SKM-1 (cell line): Measurements from ENCODE around the gene SIN3A.
A peak's percentile ranks its signal among the peaks of the same experiment; 100 is the strongest.

Experiments
- DNase-seq: peaks from one replicate; lab custom pipeline; 2025; ENCODE audit not compliant: unreplicated experiment; lab: John Stamatoyannopoulos, UW

Gene SIN3A

GRCh38 chr15:75380773-75381172 lies 70.7 kb downstream of the SIN3A start:
- DNase-seq = no peak

DNA sequence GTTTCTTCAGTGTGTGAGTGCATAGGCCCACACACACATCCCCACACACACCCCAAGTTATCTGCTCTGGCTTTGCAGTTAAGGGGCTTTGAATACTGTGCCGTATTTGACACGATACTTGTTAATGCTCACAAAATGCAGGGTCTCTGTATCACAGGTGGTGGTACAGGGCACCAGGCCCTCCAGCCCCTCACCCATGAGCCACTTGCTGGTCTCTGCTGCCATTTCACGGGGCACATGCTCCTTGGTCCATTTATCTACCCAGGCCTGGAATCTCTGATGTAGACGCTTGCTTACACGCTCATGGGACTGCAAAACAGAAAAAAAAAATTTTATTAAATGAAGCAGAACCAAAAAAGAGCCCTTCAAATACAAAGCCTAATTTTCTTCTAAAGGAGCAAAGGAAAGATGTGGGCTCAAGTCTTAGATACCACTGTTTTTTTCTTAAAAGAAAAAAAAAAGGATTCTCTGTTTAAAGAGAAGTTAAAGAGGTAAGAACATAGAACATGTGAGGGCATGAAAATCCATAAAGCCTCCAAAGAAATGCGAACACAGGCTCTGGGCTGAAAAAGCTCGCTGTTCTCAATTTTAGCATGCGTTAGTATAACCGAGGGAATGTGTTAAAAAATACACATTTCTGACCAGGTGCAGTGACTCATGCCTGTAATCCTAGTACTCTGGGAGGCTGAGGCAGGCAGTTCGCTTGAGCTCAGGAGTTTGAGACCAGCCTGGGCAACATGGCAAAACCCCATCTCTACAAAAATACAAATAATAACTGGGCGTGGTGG lies 79.4 kb downstream of the SIN3A start:
- DNase-seq = no peak

DNA sequence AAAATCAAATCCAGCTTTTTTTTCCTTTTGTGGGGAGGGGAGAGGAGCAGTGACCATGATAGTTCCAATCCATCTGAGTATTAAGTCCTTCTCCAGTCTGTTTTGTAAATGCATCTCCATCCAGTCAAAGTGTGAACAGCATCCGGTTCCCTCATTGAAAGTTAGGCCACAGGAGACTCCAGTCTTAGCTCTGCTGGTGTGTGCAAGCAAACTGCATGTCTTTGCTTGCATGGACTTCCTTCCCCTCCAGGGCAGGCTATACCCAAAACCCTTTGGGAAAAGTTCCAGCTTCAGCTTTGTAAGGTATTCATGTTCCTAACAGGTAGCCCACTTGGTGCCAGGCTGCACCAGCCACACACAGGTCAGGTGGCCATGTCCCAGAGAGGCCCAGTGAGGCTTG lies 80.0 kb downstream of the SIN3A start:
- no peak for DNase-seq

- no peak for DNase-seq
Measured at GRCh38 chr15:75369897-75370581, 81.5 kb downstream of the SIN3A start.

DNA sequence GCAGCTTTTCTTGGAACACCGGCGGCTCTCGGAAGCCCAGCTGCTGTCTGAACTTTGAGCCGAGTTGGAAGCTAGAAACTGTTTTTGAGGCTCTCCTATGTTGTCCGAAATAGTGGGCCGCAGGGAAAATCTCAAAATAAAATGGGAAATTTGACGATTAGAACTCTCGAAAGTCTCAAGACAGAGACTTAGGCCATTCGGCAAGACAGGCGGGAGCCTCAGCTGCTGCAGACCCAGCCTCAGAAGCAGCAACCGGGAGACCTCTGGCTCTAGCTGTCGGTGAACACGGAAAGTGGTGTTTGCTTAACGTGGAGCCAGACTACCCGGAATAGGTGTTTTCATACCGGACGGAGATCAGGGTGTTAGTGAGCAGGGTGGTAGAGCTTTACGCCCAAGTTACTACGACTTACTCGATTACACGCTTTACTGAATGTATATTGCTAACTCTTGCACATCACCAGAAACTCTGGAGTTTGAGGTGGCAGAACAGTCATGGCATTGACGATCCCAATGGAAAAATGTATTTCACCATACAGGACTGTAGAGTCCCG lies 82.7 kb downstream of the SIN3A start:
- DNase-seq = no peak

DNA sequence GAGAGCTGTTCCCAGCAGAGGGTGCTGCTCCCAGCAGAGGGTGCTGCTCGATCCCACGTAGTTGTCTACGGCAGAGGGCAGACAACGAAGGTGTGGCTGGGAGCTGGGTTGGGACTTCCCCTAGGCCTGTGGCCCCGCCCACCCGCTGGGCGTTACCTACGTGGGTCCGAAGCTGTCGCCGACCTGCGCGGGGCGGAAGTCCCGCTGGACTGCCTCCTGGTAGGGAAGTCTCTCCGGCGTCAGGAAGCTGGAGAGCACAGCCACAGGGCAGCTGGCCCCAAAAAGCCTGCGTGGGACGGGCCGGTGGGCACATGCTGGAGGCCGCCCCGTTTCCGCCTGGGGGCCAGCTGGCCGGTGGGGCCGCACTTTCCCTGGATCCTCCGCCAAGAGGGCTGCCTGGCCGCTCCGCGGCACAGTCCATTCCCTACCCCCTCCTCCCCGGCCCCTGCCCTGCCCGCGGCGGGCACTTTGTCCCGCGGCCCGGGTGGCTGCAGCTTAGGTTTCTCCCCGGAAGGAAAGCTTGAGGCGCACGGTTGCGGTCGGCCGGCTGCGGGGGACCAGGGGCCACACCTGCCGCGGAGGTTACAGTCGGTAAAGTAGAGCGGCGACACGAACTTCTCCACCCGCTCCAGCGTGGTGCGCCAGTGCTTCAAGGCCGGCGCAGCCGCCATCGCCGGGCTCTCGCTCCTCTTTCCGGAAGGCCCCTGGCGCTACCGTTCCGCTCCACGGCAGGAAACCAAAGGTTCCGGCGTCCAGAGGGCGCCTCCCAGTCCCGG lies 83.4 kb downstream of the SIN3A start, which contains the start of gene MAN2C1:
TSS of gene MAN2C1 (minus strand) at position 695 of the 776 bp plus-strand sequence. CDS start at position 671, 24 bp downstream.
- peak; percentile 90 for DNase-seq

DNA sequence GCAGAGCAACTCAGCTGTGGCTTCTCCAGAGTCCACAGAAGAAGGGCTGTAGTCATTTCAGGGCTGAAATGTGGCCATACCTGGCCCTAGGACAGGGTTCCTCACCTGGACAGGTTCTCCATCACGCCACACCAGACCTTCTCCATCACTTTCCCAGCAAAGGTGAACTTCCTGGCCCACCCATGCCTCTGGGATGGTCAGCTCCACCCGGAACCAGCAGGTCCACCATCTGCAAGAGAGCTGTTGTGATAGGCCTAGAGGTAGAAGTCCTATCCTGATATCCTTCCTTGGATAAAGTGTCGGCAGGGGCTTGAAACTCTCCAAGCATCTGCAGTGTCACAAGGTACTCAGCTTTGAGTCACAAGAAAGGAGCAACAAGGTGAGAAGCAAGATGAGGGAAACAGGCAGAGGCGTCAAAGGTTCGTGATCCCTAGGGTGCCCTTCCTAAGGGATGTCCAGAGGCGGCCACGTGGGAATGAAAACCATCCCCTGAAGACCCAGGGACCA lies 84.0 kb downstream of the SIN3A start:
- DNase-seq = no peak

DNA sequence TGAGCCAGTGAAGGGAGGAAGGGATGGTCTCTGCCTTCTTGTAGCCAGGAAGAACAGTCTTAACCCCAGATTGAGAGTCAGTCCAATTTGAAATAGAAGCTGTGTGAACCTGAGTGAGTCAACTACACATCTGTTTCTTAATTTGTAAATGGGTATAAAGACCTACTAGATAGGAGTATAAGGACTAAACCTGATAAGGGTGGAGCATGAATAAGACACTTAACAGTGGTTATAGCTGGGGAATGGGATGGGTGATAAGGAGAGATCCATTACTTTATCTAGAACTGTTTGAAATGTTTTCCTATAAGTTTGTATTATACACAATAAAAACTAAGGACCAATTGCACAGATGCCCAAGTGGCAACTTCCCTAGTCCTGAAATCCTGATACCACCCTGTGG lies 84.5 kb downstream of the SIN3A start:
- no peak for DNase-seq

DNA sequence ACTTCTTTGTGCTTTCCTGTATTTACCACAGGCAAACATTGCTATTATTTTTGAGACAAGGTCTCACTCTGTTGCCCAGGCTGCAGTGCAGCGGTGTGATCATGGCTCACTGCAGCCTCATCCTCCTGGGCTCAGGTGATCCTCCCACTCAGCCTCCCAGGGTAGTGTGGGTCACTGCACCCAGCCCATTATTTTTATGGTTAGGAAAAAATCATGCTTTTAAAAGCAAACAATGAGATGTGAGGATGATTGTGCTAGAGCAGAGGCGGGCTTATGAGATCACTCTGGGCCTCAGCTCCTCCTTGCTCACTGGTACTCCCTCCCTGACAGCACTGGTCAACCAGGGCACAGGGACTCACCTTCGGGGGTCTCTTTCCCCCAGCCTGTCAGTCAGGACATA lies 85.3 kb downstream of the SIN3A start:
- no peak for DNase-seq

DNA sequence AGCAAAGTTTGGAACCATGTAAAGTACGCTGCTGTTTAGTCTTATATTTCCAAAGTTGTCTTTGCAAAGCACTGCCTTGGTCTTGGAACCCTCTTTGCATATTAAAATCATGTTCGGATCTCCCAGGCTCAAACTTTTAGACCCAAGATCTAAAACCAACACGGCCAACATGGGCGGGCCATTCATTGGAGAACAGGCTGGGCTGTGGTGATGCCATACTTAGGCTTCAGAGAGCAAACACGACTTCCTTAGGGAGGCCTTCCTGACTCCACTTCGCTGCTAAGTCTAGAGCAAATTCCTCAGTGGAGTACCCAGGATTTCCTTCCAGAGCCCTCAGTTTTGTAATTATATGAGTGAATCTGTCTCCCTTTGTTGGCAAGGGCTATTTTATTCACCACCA lies 86.6 kb downstream of the SIN3A start:
- DNase-seq = no peak

- DNase-seq = no peak
Measured at GRCh38 chr15:75363786-75364185, 87.7 kb downstream of the SIN3A start.

DNA sequence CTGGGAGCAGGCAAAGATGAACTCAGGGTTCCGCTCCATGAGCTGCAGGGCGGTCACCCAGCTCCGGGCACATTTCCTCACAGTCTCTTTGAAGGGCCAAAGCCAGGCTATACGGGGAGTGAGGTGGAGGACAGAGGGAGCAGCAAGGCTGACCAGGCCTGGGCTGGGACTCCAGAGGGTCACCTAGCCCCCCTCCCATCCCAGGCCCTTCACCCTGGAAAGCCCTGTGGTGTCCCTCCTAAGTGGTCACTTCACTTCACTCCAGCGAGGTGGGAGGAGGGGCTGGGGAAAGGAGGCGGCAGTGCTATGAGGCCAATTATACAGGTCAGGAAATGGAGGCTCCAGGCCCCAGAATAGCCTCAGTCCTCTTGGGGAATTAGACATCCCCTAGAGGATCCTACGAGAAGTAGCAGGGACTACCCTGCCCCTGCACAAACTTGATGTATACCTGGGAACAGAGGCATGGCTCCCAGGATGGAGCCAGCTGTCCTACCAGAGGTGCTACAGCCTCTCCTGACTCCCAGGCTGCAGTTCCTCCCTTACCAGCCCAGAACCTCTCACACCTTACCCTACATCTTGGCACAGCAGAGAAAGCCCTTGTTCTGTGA lies 88.7 kb downstream of the SIN3A start:
- DNase-seq = no peak

DNA sequence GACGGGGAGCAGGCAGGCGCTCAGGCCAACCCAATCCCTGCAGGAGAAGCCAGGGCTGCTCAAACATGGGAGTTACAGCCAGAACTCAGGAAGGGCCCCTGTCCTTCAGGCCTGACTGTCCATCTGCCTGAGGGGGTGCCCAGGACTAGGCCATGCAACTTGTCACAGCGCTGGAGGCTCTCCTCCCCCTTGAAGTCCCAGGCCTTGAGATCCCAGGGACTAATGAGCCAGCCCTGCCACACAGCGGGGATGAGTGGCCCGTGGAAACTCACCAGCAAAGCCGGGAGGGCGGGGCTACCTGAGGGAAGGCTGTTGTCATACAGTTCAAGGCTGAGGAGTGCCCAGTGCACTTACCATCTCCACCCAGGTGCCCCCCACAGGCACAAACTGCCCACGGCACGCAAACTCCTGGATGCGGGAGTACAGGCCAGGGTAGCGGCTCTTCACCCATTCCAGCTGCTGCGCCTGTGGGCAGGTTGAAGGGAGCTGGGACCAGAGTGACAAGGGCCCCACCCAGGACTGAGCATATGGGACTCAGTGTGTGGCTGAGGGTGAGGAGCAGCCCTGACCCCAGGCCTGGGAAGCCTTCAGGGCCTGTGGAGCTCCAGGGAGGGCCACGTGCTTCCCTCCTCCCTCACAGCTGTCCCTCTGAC lies 89.4 kb downstream of the SIN3A start:
- DNase-seq = no peak

- no peak for DNase-seq
Measured at GRCh38 chr15:75361361-75361988, 90.0 kb downstream of the SIN3A start.

- no peak for DNase-seq
Measured at GRCh38 chr15:75360856-75361255, 90.6 kb downstream of the SIN3A start.

GRCh38 chr15:75360391-75360790 lies 91.1 kb downstream of the SIN3A start:
- no peak for DNase-seq

DNA sequence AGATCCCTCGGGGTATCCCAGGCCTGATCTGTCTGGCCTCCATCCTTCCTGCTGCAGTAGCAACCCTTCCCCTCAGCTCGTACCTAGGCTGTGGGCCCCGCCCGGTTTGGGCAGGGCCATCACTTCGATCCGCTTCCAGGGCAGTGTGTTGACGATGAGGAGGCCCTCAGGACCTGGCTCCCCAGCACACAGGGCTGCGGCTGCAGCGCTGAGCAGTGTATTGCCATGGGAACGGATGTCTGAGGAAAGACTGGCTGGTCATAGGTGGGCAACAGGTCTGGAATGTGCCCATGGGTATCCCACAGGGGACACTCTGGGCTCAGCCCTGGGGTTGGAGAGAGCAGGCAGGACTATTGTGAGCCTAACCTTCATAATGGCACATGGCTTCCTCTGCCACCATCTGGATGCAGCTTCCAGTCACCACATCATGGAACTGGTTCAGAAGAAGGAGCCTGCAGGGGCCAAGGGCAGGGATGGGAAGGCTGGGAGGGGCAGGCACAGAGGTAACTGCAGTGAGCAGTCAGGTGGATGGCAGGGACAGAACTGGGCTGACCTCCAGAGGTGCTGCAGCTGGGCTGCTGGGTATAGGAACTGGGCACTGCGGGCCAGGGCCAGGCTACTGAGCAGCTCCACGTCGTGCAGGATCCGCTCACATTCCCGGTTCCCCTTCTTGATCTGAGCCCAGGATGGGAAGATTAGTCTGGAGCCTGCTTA lies 91.8 kb downstream of the SIN3A start:
- DNase-seq = no peak

- no peak for DNase-seq
Measured at GRCh38 chr15:75358771-75359536, 92.5 kb downstream of the SIN3A start.
